Measurements from ENCODE around the gene SPATA31D1. TPM values are rescaled to one million over a fixed set of nuclear protein-coding genes. Genes with fewer than 3 reads are reported as not detected.

The SPATA31D1 gene
- total and polyA plus RNA-seq, 2 donors (not counting 1 experiment from before 2014, with no cell fraction given), result not detected

GRCh38 chr9:81986051-81986450 lies 2.5 kb upstream of the SPATA31D1 start:
- H3K4me3 ChIP-seq (ENCODE audit: control extremely low read depth in 1 of 5, extremely low read depth in 1 of 5, insufficient read depth in 1 of 5, low read depth in 2 of 5, low read length in 4 of 5), result no peak overlapping the region
- no CpG with 5 or more reads among the region's 1 CpG for WGBS (ENCODE audit: insufficient coverage)
- TF ChIP-seq CTCF (IDR thresholded peaks at IDR 0.05), result no peak
- no peak for TF ChIP-seq EZH2 (IDR thresholded peaks at IDR 0.05; ENCODE audit: borderline replicate concordance, insufficient read depth, low read depth, low read length, poor library complexity, severe bottlenecking)
- H3K27ac ChIP-seq (ENCODE audit: low read length in 2 of 2), result no peak overlapping the region
- H3K9ac ChIP-seq (ENCODE audit: low read length), result no peak overlapping the region
- peaks cover 0 to 9% of the 10 kb centered on the region in 2 donors for H3K4me1 ChIP-seq (ENCODE audit: control insufficient read depth in 2 of 2, insufficient read depth in 2 of 2, low read length in 2 of 2)
- H3K9me3 Mint-ChIP-seq (ENCODE audit: insufficient read depth), result no peaks in the 10 kb centered on the region
- peaks cover 11% of the 10 kb centered on the region for H3K4me1 Mint-ChIP-seq
- H3K36me3 ChIP-seq (replicated peaks in 1 of 2; ENCODE audit: control extremely low read depth in 1 of 2, control insufficient read depth in 1 of 2, extremely low read depth in 1 of 2, insufficient read depth in 2 of 2, low read length in 1 of 2), result no peaks in the 10 kb centered on the region
- H2AFZ ChIP-seq (ENCODE audit: insufficient read depth, low read depth, low read length, poor library complexity, severe bottlenecking), result no peak overlapping the region
- H3K9me3 ChIP-seq (ENCODE audit: control extremely low read depth in 1 of 3, control insufficient read depth in 2 of 3, insufficient read depth in 1 of 3, low read length in 2 of 3), result no peaks in the 10 kb centered on the region
- no peaks in the 10 kb centered on the region for H3K27me3 Mint-ChIP-seq
- no peak overlapping the region for H3K4me3 Mint-ChIP-seq
- H3K27ac Mint-ChIP-seq, result no peak overlapping the region
- ATAC-seq (ENCODE audit: low read depth) (no peak), DNase-seq (no peak)
- H4K20me1 ChIP-seq (ENCODE audit: control insufficient read depth, insufficient read depth, low read length, poor library complexity, severe bottlenecking), result no peaks in the 10 kb centered on the region
- no peaks in the 10 kb centered on the region for H3K79me2 ChIP-seq (ENCODE audit: control insufficient read depth, insufficient read depth, low read length)
- intact Hi-C loops (cut with micrococcal nuclease), result no loop called here
- CTCF ChIA-PET, result no interaction called here
- H3K4me2 ChIP-seq (replicated peaks; ENCODE audit: low read depth, low read length, poor library complexity, severe bottlenecking), result no peak overlapping the region
- POLR2A ChIA-PET, result interaction anchor here (0.5 kb wide), 1 partner anchor 86 kb away, joined by 5 read pairs; no protein-coding TSS in a partner anchor
- no peaks in the 10 kb centered on the region for H3K27me3 ChIP-seq (replicated peaks in 1 of 4; ENCODE audit: control extremely low read depth in 1 of 4, control insufficient read depth in 3 of 4, insufficient read depth in 4 of 4, low read length in 3 of 4)

- no peak overlapping the region for H3K9ac ChIP-seq (ENCODE audit: low read length)
- Mint-ChIP-seq H3K4me3 (no peak overlapping the region), H3K27me3 (no peaks in the 10 kb centered on the region), H3K9me3 (ENCODE audit: insufficient read depth) (no peaks in the 10 kb centered on the region), H3K27ac (no peak overlapping the region), H3K4me1 (no peaks in the 10 kb centered on the region)
- 92% methylated on average over 1 of the region's 1 CpG for WGBS (ENCODE audit: insufficient coverage)
- H3K27me3 ChIP-seq (replicated peaks in 1 of 4; ENCODE audit: control extremely low read depth in 1 of 4, control insufficient read depth in 3 of 4, insufficient read depth in 4 of 4, low read length in 3 of 4), result no peaks in the 10 kb centered on the region
- no peak for TF ChIP-seq EZH2 (IDR thresholded peaks at IDR 0.05; ENCODE audit: borderline replicate concordance, insufficient read depth, low read depth, low read length, poor library complexity, severe bottlenecking)
- H3K79me2 ChIP-seq (ENCODE audit: control insufficient read depth, insufficient read depth, low read length), result no peaks in the 10 kb centered on the region
- no peaks in the 10 kb centered on the region for H4K20me1 ChIP-seq (ENCODE audit: control insufficient read depth, insufficient read depth, low read length, poor library complexity, severe bottlenecking)
- H3K4me2 ChIP-seq (replicated peaks; ENCODE audit: low read depth, low read length, poor library complexity, severe bottlenecking), result no peak overlapping the region
- ATAC-seq (ENCODE audit: low read depth) (no peak), DNase-seq (no peak)
- H3K9me3 ChIP-seq (ENCODE audit: control extremely low read depth in 1 of 3, control insufficient read depth in 2 of 3, insufficient read depth in 1 of 3, low read length in 2 of 3), result no peaks in the 10 kb centered on the region
- no peak overlapping the region for H3K4me3 ChIP-seq (ENCODE audit: control extremely low read depth in 1 of 5, extremely low read depth in 1 of 5, insufficient read depth in 1 of 5, low read depth in 2 of 5, low read length in 4 of 5)
- no peak overlapping the region for H3K27ac ChIP-seq (ENCODE audit: low read length in 2 of 2)
- H3K4me1 ChIP-seq (ENCODE audit: control insufficient read depth in 2 of 2, insufficient read depth in 2 of 2, low read length in 2 of 2), result no peaks in the 10 kb centered on the region
- POLR2A ChIA-PET, result no interaction called here
- intact Hi-C loops (cut with micrococcal nuclease), result no loop called here
- H3K36me3 ChIP-seq (replicated peaks in 1 of 2; ENCODE audit: control extremely low read depth in 1 of 2, control insufficient read depth in 1 of 2, extremely low read depth in 1 of 2, insufficient read depth in 2 of 2, low read length in 1 of 2), result no peaks in the 10 kb centered on the region
- CTCF ChIA-PET, result no interaction called here
- no peak overlapping the region for H2AFZ ChIP-seq (ENCODE audit: insufficient read depth, low read depth, low read length, poor library complexity, severe bottlenecking)
These were observed 1.1 kb downstream of the SPATA31D1 start for GRCh38 chr9:81989700-81990099.

Measured in B cell (primary cell).